Heart left ventricle (tissue), 16 donors: ENCODE results near the gene WFS1. TPM values are rescaled to one million over a fixed set of nuclear protein-coding genes. Genes with fewer than 3 reads are reported as not detected.

Experiments
- ATAC-seq, 4 donors: fragments of 200-7000 bp; cut with Tn5 transposase; one replicate each; pipeline ENCODE4 v1.9.1; 2020 to 2022; ENCODE audit warnings: moderate library complexity in 4 of 4, mild to moderate bottlenecking in 3 of 4, moderate number of reproducible peaks in 1 of 4
- DNase-seq, 5 donors: peaks; one replicate each; pipeline ENCODE4 v3.0.0-alpha.2; 2020
- H3K27ac ChIP-seq, 12 donors: fragments of 200-600 bp; sonication (generic) in 4 of 12; one replicate each; pipeline versions ENCODE4 v1.5.0 to v1.8.0; 2016 to 2022; ENCODE audit warnings: mild to moderate bottlenecking in 2 of 12
- H3K27me3 ChIP-seq, 9 donors: fragments of 200-600 bp; sonication (generic) in 2 of 9; one replicate each; pipeline versions ENCODE4 v1.5.1 to v1.8.0; 2016 to 2022; ENCODE audit warnings: mild to moderate bottlenecking in 3 of 9
- H3K36me3 ChIP-seq, 9 donors: fragments of 200-600 bp; sonication (generic) in 2 of 9; one replicate each; pipeline versions ENCODE4 v1.5.0 to v1.8.0; 2018 to 2022; ENCODE audit warnings: mild to moderate bottlenecking in 2 of 9
- H3K4me1 ChIP-seq, 12 donors: fragments of 200-600 bp; sonication (generic) in 4 of 12; one replicate each; pipeline versions ENCODE4 v1.5.0 to v1.8.0; 2016 to 2022; ENCODE audit warnings: mild to moderate bottlenecking in 3 of 12
- H3K4me3 ChIP-seq, 12 donors: fragments of 200-600 bp; sonication (generic) in 4 of 12; one replicate each; pipeline versions ENCODE4 v1.5.0 to v1.8.0; 2017 to 2022; ENCODE audit warnings: mild to moderate bottlenecking in 9 of 12, moderate library complexity in 4 of 12
- H3K9me3 ChIP-seq, 12 donors: fragments of 200-600 bp; sonication (generic) in 4 of 12; one replicate each; pipeline versions ENCODE4 v1.5.0 to v1.8.0; 2016 to 2022; ENCODE audit warnings: mild to moderate bottlenecking in 1 of 12
- POLR2A ChIP-seq, 2 donors: fragments of 450-650 bp; IDR thresholded peaks; one replicate each; pipeline ENCODE4 v1.6.1; 2017; ENCODE audit warnings: antibody characterized with exemption in 2 of 2, mild to moderate bottlenecking in 2 of 2, moderate library complexity in 2 of 2
- WGBS, 4 donors: extraction: QIAGEN DNeasy Blood & Tissue Kit in 2 of 4; methylation state at CpG; one replicate each; pipeline versions ENCODE4 v1.1.5 to v1.1.7; 2013 to 2018; 5-methylcytosine and 5-hydroxymethylcytosine counted together
- intact Hi-C, 10 donors: fragments of 100-400 bp; cut with DNase I; formaldehyde crosslinking; loops; one replicate each; pipeline versions ENCODE4 v1.11.1 to v1.14.2; 2022
- polyA plus RNA-seq, 2 donors: library from polyadenylated mRNA; stranded (reverse); fragments of 200-250 nt; gene quantifications; one replicate each; pipeline ENCODE4 v1.2.3, GENCODE V29; 2013
- total RNA-seq, 9 donors: library from RNA; depleted of rRNA in 2 of 9; stranded (reverse); fragments of >200 nt in 2 of 9; fragmentation: NEBNext Ultra II Directional in 3 of 9; extraction: Animal tissue kit (Norgen Biotek cat#: 25700) in 3 of 9; gene quantifications; one replicate each; pipeline versions ENCODE4 v1.1.0 to v1.2.4, GENCODE V29; 2016 to 2023
- TF ChIP-seq, protein P1 (sequence below), 12 donors: fragments of 200-600 bp; sonication (generic) in 4 of 12; IDR thresholded peaks; one replicate each; pipeline versions ENCODE4 v1.5.0 to v1.8.0; 2018 to 2022; ENCODE audit warnings: antibody characterized with exemption in 12 of 12, mild to moderate bottlenecking in 5 of 12
- donor health status: ischemic (EF 13 %, LVEDD 7.1; RV severe dilation, severe dysfunction).
- donor health status: healthy with polysubstance abuse.
- donor health status: DM: no; HTN: yes; CAD: no.
- donor health status: DM: no; HTN: no; CAD: no.
- donor health status: ischemic (EF 25% LVEDD 6.9; RV normal size, moderate dysfunction).
- donor health status: ischemic (EF 25% LVEDD 5.7; RV mildly dilated, moderate dysfunction).
- donor health status: healthy.
- donor health status: DM: yes; HTN: yes; CAD: no.
- donor health status: ischemic (EF 35%, LVEDD 5.7; RV mildly dilated, moderate dysfunction).
- donor health status: nonischemic (EF 11% LVEDD 7.7; RV severe dilation, severe dysfunction).
- donor health status: DM: yes; HTN: yes; CAD: no.
- donor health status: PGD.
- donor health status: ischemic (EF 29% LVEDD 5.4; RV normal size, mild dysfunction).
- donor health status: nonischemic (EF 23%, LVEDD 6.1; RV moderate dilation, normal function).

Gene WFS1
- total and polyA plus RNA-seq, 11 donors: 44.8 to 202 (median 73.2) TPM

DNA sequence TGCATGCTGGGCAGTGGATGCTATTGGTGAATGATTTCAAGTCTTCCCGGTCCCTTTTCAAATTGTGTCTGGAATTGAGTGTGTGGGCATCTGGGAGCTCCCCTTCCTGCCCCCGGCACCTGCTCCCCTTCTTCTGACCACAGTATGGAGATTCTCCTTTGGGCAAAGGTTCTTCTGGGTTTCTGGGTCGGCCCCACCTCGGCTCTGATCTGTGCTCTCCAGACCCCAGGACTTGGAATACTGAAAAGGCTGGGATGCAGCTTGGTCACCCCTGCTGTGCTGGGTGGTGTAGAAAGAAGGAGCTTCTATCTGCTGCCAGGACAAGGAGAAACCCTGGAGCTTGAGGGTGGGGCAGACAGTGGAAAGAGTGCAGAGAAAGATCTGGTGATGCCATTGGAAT lies 78.8 kb downstream of the WFS1 start:
- 66 to 98% (median 81%) methylated on average over 4 of the region's 4 CpGs for WGBS, 4 donors
- intact Hi-C loops: no loop called here
- H3K27me3 ChIP-seq: peaks cover 0 to 35% (median 3%) of the 10 kb centered on the region in 9 donors
- no peak overlapping the region for H3K27ac ChIP-seq
- H3K4me1 ChIP-seq: no peaks in the 10 kb centered on the region
- H3K36me3 ChIP-seq: no peaks in the 10 kb centered on the region
- TF ChIP-seq, protein P1, sequence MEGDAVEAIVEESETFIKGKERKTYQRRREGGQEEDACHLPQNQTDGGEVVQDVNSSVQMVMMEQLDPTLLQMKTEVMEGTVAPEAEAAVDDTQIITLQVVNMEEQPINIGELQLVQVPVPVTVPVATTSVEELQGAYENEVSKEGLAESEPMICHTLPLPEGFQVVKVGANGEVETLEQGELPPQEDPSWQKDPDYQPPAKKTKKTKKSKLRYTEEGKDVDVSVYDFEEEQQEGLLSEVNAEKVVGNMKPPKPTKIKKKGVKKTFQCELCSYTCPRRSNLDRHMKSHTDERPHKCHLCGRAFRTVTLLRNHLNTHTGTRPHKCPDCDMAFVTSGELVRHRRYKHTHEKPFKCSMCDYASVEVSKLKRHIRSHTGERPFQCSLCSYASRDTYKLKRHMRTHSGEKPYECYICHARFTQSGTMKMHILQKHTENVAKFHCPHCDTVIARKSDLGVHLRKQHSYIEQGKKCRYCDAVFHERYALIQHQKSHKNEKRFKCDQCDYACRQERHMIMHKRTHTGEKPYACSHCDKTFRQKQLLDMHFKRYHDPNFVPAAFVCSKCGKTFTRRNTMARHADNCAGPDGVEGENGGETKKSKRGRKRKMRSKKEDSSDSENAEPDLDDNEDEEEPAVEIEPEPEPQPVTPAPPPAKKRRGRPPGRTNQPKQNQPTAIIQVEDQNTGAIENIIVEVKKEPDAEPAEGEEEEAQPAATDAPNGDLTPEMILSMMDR (IDR thresholded peaks at IDR 0.05): no peak
- no peak for TF ChIP-seq POLR2A (IDR thresholded peaks at IDR 0.05)
- ATAC-seq (no peak), DNase-seq (peak in 1 of 5 donors; percentile 3)
- H3K9me3 ChIP-seq: no peaks in the 10 kb centered on the region
- H3K4me3 ChIP-seq: no peak overlapping the region

DNA sequence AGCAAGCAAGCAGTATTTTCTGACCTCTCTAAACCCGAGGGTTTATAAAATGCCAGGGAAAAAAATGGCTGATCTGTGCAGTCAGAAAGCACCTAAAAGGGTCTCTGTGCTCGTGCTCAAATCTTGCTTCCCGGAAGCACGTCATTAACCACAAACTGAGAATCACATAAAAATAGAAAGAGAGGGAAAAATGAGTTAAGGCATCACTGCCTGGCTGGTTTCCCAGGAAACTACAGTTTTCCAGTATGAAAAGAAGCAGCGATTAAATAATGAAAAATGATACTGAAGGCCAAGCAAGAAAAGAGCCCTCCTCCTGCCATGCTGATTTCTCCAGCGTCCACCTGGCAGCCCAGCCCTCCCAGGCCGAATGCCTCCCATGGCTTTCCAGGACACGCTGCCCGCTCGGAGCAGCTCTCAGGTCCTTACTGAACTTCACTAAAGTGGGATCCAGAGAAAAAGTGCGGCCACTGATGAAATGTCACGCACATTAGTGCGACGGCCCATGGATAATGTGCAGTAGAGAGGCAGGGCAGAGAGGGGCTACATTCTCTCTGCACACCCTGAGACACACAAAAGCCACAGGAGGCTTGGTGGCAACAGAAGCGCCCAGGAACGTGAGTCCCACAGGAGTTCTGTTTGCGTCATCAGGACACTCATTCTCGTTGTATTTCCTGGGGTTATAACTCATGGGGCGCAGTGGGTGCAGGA lies 80.4 kb downstream of the WFS1 start:
- intact Hi-C loops: no loop called here
- H3K4me3 ChIP-seq: no peak overlapping the region
- no peaks in the 10 kb centered on the region for H3K4me1 ChIP-seq
- ATAC-seq (no peak), DNase-seq (peak in 1 of 5 donors; percentile 28)
- no peaks in the 10 kb centered on the region for H3K9me3 ChIP-seq
- TF ChIP-seq POLR2A (IDR thresholded peaks at IDR 0.05): no peak
- TF ChIP-seq, protein P1 (IDR thresholded peaks at IDR 0.05): no peak
- H3K27me3 ChIP-seq: peaks cover 0 to 35% (median 3%) of the 10 kb centered on the region in 9 donors
- H3K27ac ChIP-seq: no peak overlapping the region
- no peaks in the 10 kb centered on the region for H3K36me3 ChIP-seq
- 70 to 75% (median 74%) methylated on average over 19 of the region's 19 CpGs for WGBS, 4 donors

DNA sequence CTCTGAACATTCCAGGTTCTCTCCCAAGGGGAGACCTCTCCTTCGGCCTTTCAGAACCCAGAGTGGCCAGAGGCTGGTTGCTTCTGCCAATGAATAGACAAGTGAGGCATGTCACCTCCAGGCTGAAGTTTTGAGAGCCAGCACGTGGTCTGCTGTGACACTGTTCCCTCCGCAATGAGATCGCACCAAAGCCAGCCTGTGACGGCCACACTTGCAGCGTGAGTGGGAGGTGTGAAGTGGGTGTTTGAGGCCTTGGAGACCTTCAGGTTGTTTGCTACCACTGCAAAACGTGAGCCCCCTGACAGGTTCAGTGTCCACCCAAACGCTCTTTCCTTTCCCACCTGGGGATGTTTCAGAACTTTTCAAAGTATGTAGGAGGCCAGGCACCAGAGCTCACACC lies 81.0 kb downstream of the WFS1 start:
- ATAC-seq: no peak
- no peak overlapping the region for H3K4me3 ChIP-seq
- intact Hi-C loops: no loop called here
- no peaks in the 10 kb centered on the region for H3K9me3 ChIP-seq
- DNase-seq: peak in 1 of 5 donors; percentile 17
- H3K27me3 ChIP-seq: peaks cover 0 to 35% (median 3%) of the 10 kb centered on the region in 9 donors
- H3K36me3 ChIP-seq: no peaks in the 10 kb centered on the region
- WGBS, 4 donors: 66 to 72% (median 69%) methylated on average over 8 of the region's 8 CpGs
- TF ChIP-seq, protein P1 (IDR thresholded peaks at IDR 0.05): no peak
- no peak for TF ChIP-seq POLR2A (IDR thresholded peaks at IDR 0.05)
- no peaks in the 10 kb centered on the region for H3K4me1 ChIP-seq
- no peak overlapping the region for H3K27ac ChIP-seq

DNA sequence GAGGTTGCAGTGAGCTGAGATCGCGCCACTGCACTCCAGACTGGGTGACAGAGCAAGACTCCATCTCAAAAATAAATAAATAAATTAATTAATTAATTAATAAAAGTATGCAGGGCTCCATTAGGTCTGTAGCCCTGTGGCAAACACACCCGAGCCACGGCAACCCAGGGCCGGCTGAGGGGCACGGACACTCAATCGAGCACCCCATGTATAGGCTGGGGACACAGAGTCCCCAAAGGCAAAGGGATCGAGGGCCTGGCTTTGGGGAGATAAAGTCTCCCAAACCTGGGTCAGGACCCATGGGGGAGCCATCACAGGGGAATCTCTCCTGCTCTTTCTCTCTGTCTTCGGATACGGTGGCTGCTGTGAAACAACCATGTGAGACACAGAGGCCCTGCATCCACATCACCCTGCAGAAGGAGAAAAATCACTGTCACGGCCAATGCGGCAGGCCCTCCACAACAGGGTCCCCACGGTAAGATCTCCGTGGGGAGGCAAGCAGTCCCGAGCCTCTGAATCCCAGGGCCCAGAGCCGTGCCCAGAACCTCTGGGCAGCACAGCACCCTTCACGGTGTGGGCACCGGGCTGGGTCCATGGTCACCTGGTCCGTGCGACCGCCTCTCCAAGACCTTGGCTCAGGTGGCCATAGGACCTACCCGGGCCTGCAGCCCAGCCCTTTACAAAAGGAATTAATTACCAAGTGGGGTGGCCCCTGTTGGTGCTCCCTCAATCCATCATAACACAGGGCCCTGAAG lies 81.8 kb downstream of the WFS1 start:
- no peak overlapping the region for H3K27ac ChIP-seq
- H3K4me1 ChIP-seq: no peaks in the 10 kb centered on the region
- no peaks in the 10 kb centered on the region for H3K36me3 ChIP-seq
- H3K27me3 ChIP-seq: peaks cover 0 to 35% (median 3%) of the 10 kb centered on the region in 9 donors
- intact Hi-C loops: no loop called here
- no peak for TF ChIP-seq POLR2A (IDR thresholded peaks at IDR 0.05)
- TF ChIP-seq, protein P1 (IDR thresholded peaks at IDR 0.05): no peak
- 89 to 93% (median 91%) methylated on average over 20 to 22 of the region's 22 CpGs for WGBS, 4 donors
- H3K9me3 ChIP-seq: no peaks in the 10 kb centered on the region
- no peak overlapping the region for H3K4me3 ChIP-seq
- DNase-seq (peak in 1 of 5 donors; percentile 56), ATAC-seq (no peak)
